Fibroblast of lung (primary cell): ENCODE measurements around the gene C2orf49.

ENCODE experiments used
- CTCF ChIP-seq, 2 donors: IDR thresholded peaks in 1 of 2; conservative IDR thresholded peaks in 1 of 2; 1 replicate in 1 of 2; 2 replicates in 1 of 2; pipeline ENCODE4 v1.5.1; 2011 to 2012; ENCODE audit warnings: low read length in 2 of 2, control low read depth in 1 of 2, inconsistent platforms in 1 of 2, low read depth in 1 of 2, mild to moderate bottlenecking in 1 of 2
- EZH2 ChIP-seq: IDR thresholded peaks from 2 replicates; pipeline ENCODE4 v1.5.1; 2012; ENCODE audit warnings: low read length, control low read depth, mild to moderate bottlenecking; ENCODE audit errors: missing control alignments

DNA sequence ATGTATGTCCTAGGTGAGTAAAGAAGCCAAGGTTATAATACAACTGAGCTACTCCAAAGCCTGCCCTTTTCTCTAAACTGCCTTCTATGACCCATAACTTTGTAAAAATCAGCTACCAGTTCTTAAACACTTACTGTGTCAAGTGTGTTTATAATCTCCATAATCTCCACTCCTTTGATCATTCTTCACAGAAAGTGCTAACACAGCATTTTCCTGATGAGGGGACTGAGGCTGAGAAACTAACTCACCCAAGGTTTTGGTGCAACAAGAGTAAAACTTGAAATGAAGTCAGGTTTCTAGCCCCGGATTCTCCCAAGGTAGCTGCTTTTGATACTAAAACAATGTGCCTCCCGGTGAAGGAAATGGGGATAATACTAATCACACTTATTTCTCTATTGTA is 1.9 kb upstream of the C2orf49 start:
- TF ChIP-seq CTCF (conservative IDR thresholded peaks at IDR 0.05 in 1 of 2, IDR thresholded peaks at IDR 0.05 in 1 of 2; ENCODE audit: low read depth in 1 of 2, low read length in 2 of 2) = no peak
- no peak for TF ChIP-seq EZH2
